Measurements from ENCODE around the gene CMPK2. TPM values are rescaled to one million over a fixed set of nuclear protein-coding genes. Genes with fewer than 3 reads are reported as not detected.
A peak's percentile ranks its signal among the peaks of the same experiment; 100 is the strongest.

Gene CMPK2
- total RNA-seq, 4 donors from 2014 or later: 2.9 to 9.7 (median 8.0) TPM

- intact Hi-C loops (cut with DNase I; ENCODE audit: low total_unique reads): no loop called here
- H3K27ac ChIP-seq: no peak overlapping the region
- H3K36me3 ChIP-seq: no peaks in the 10 kb centered on the region
- H3K27me3 ChIP-seq: no peaks in the 10 kb centered on the region
- no peak overlapping the region for H3K4me3 ChIP-seq
- TF ChIP-seq CTCF (IDR thresholded peaks at IDR 0.05) (no peak), POLR2A (IDR thresholded peaks at IDR 0.05) (no peak)
- H3K9me3 ChIP-seq: no peaks in the 10 kb centered on the region
- DNase-seq: no peak
- H3K4me1 ChIP-seq: no peaks in the 10 kb centered on the region
These were observed 14.6 kb upstream of the CMPK2 start for GRCh38 chr2:6880200-6880733.

- no peak for TF ChIP-seq POLR2A (IDR thresholded peaks at IDR 0.05)
- no peak for TF ChIP-seq CTCF (IDR thresholded peaks at IDR 0.05)
- Histone ChIP-seq H3K9me3 (no peaks in the 10 kb centered on the region), H3K36me3 (no peaks in the 10 kb centered on the region), H3K27me3 (no peaks in the 10 kb centered on the region), H3K27ac (no peak overlapping the region), H3K4me3 (no peak overlapping the region), H3K4me1 (no peaks in the 10 kb centered on the region)
- intact Hi-C loops (cut with DNase I; ENCODE audit: low total_unique reads): no loop called here
- DNase-seq: no peak
These were observed 13.3 kb upstream of the CMPK2 start for GRCh38 chr2:6879011-6879410.

- Histone ChIP-seq H3K4me3 (no peak overlapping the region), H3K4me1 (no peaks in the 10 kb centered on the region), H3K27me3 (no peaks in the 10 kb centered on the region), H3K27ac (no peak overlapping the region), H3K36me3 (no peaks in the 10 kb centered on the region), H3K9me3 (no peaks in the 10 kb centered on the region)
- no peak for DNase-seq
- intact Hi-C loops (cut with DNase I; ENCODE audit: low total_unique reads): no loop called here
- no peak for TF ChIP-seq CTCF (IDR thresholded peaks at IDR 0.05)
- no peak for TF ChIP-seq POLR2A (IDR thresholded peaks at IDR 0.05)
These were observed 12.8 kb upstream of the CMPK2 start for GRCh38 chr2:6878549-6878948.

DNA sequence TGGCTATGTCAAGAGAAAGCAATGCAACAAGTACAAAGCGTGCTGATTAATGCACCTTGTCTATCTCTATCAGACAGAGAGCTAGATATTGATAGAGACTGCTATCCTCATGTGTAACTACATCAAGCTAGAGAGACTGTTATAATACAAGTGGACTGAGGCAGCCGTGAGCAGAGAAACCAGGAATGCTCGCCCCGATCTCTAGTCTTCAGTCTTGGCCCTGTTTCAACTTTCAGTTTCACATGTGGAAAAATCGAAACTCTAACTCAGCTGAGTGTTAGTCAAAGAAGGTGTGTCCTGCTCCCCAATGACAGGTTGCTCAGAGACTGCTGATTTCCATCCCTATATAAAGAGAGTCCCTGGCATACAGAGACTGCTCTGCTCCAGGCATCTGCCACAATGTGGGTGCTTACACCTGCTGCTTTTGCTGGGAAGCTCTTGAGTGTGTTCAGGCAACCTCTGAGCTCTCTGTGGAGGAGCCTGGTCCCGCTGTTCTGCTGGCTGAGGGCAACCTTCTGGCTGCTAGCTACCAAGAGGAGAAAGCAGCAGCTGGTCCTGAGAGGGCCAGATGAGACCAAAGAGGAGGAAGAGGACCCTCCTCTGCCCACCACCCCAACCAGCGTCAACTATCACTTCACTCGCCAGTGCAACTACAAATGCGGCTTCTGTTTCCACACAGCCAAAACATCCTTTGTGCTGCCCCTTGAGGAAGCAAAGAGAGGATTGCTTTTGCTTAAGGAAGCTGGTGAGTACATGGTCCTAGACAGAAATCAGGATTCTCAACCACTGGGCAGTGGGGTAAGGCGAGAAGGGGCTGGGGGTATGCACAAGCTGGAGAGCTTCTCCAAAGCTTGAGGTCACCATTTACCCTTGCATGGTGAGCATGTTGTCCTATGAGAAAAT lies 11.9 kb upstream of the CMPK2 start, which contains the start of gene RSAD2:
RSAD2 (plus strand) TSS at position 376 of the 903 bp plus-strand sequence; CDS start at position 400, 24 bp downstream.
- peak; percentile 36 for DNase-seq
- Histone ChIP-seq H3K4me3 (peak within 1 kb of the TSS; percentile 41 to 51), H3K27me3 (no peaks in the 10 kb centered on the region), H3K4me1 (no peaks in the 10 kb centered on the region), H3K9me3 (no peaks in the 10 kb centered on the region), H3K27ac (peak within 1 kb of the TSS; percentile 64 to 75), H3K36me3 (no peaks in the 10 kb centered on the region)
- no peak for TF ChIP-seq POLR2A (IDR thresholded peaks at IDR 0.05)
- peak in 2 of 4 experiments; percentile 9 to 17 for TF ChIP-seq CTCF (IDR thresholded peaks at IDR 0.05)
- intact Hi-C loops (cut with DNase I; ENCODE audit: low total_unique reads): no loop called here

GRCh38 chr2:6876309-6876708 lies 10.6 kb upstream of the CMPK2 start:
- no peaks in the 10 kb centered on the region for H3K9me3 ChIP-seq
- intact Hi-C loops (cut with DNase I; ENCODE audit: low total_unique reads): no loop called here
- H3K27ac ChIP-seq: no peak overlapping the region
- DNase-seq: no peak
- H3K4me1 ChIP-seq: no peaks in the 10 kb centered on the region
- TF ChIP-seq CTCF (IDR thresholded peaks at IDR 0.05): no peak
- no peak for TF ChIP-seq POLR2A (IDR thresholded peaks at IDR 0.05)
- H3K27me3 ChIP-seq: no peaks in the 10 kb centered on the region
- no peaks in the 10 kb centered on the region for H3K36me3 ChIP-seq
- H3K4me3 ChIP-seq: no peak overlapping the region

Measured in uterus (tissue), 4 donors.